Measurements from ENCODE around the gene KLHL29. TPM values are rescaled to one million over a fixed set of nuclear protein-coding genes. Genes with fewer than 3 reads are reported as not detected.
A peak's percentile ranks its signal among the peaks of the same experiment; 100 is the strongest.

Gene KLHL29
- polyA plus RNA-seq, 3 donors: 0.03 TPM; not detected in 2

DNA sequence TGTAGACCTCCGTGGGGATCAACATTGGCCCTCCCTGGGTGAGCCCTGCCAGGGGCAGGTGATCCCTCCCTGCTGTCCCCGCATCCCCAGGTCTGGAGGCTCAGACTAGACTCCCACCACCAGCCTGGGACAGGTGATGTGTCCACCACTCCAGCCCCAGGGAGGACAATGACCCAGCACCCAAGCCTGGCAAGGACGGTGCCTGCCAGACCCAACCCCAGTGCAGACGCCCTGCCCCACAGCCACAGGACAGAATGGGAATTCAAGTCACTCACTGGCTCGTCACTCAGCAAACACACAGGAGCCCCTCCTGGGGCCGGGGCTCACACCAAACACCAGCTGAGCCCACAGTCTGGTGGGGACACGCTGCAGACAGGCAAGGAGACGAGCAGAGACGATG lies 302.2 kb downstream of the KLHL29 start:
- H3K4me1 ChIP-seq (ENCODE audit: control insufficient read depth in 1 of 2, insufficient read depth in 2 of 2, low read length in 2 of 2): no peaks in the 10 kb centered on the region
- no peaks in the 10 kb centered on the region for H3K9me3 ChIP-seq (replicated peaks in 1 of 2; ENCODE audit: control insufficient read depth in 1 of 2, insufficient read depth in 1 of 2, low read length in 2 of 2)
- H3K36me3 Mint-ChIP-seq: peaks cover 6 to 13% of the 10 kb centered on the region in 2 donors
- peaks cover 0 to 3% of the 10 kb centered on the region in 2 donors for H3K27me3 ChIP-seq (ENCODE audit: control insufficient read depth in 2 of 2, insufficient read depth in 2 of 2, low read length in 2 of 2)
- H3K27ac ChIP-seq (ENCODE audit: low read depth in 1 of 2, low read length in 2 of 2): no peak overlapping the region
- TF ChIP-seq, protein P1, sequence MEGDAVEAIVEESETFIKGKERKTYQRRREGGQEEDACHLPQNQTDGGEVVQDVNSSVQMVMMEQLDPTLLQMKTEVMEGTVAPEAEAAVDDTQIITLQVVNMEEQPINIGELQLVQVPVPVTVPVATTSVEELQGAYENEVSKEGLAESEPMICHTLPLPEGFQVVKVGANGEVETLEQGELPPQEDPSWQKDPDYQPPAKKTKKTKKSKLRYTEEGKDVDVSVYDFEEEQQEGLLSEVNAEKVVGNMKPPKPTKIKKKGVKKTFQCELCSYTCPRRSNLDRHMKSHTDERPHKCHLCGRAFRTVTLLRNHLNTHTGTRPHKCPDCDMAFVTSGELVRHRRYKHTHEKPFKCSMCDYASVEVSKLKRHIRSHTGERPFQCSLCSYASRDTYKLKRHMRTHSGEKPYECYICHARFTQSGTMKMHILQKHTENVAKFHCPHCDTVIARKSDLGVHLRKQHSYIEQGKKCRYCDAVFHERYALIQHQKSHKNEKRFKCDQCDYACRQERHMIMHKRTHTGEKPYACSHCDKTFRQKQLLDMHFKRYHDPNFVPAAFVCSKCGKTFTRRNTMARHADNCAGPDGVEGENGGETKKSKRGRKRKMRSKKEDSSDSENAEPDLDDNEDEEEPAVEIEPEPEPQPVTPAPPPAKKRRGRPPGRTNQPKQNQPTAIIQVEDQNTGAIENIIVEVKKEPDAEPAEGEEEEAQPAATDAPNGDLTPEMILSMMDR (IDR thresholded peaks at IDR 0.05): no peak
- H4K20me1 ChIP-seq (ENCODE audit: insufficient read depth, low read length): no peaks in the 10 kb centered on the region
- no peak overlapping the region for H3K4me2 ChIP-seq (replicated peaks; ENCODE audit: extremely low read depth, low read length, poor library complexity, severe bottlenecking)
- WGBS (ENCODE audit: insufficient coverage): 87% methylated on average over 8 of the region's 9 CpGs
- H3K79me2 ChIP-seq (ENCODE audit: insufficient read depth, low read length): no peaks in the 10 kb centered on the region
- H3K9me3 Mint-ChIP-seq: peaks cover 0 to 2% (median 0%) of the 10 kb centered on the region in 7 donors
- H3K9ac ChIP-seq (ENCODE audit: insufficient read depth, low read length, poor library complexity, severe bottlenecking): no peak overlapping the region
- H3K4me1 Mint-ChIP-seq: no peaks in the 10 kb centered on the region
- peaks cover 2 to 29% (median 8%) of the 10 kb centered on the region in 3 donors for H3K27me3 Mint-ChIP-seq (ENCODE audit: low read depth in 3 of 3)
- H3K27ac Mint-ChIP-seq: peak overlapping the region in 1 of 7 donors; percentile 7
- no peak overlapping the region for H3K4me3 Mint-ChIP-seq
- DNase-seq: no peak
- intact Hi-C loops (cut with micrococcal nuclease): no loop called here
- H3K4me3 ChIP-seq (replicated peaks in 1 of 3; ENCODE audit: low read depth in 2 of 3, low read length in 3 of 3): no peak overlapping the region
- H3K36me3 ChIP-seq (replicated peaks in 1 of 2; ENCODE audit: control insufficient read depth in 1 of 2, insufficient read depth in 2 of 2, low read length in 2 of 2): no peaks in the 10 kb centered on the region
- H2AFZ ChIP-seq (ENCODE audit: insufficient read depth, low read depth, low read length, poor library complexity, severe bottlenecking): no peak overlapping the region

DNA sequence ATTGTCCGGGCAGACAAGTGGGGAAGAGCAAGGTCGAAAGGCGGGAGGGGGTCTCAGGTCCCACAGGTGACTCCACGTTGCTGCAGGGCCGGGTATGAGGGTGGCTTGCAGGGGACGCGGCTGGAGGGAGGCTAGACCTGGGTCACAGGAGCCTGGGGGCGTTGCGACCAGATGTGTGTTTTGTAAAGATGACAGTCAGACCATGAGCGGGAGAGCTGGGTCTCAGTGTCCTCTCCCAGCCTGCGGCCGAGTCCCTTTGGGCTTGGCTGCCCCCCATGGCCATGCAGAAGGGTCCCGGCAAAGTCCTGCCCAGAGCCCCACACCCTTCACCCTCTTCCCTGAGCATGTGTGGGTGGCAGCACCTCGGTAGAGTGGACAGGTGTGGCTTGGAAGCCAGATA lies 302.7 kb downstream of the KLHL29 start:
- TF ChIP-seq, protein P1 (IDR thresholded peaks at IDR 0.05): no peak
- no peak overlapping the region for H3K4me2 ChIP-seq (replicated peaks; ENCODE audit: extremely low read depth, low read length, poor library complexity, severe bottlenecking)
- no peak overlapping the region for H3K9ac ChIP-seq (ENCODE audit: insufficient read depth, low read length, poor library complexity, severe bottlenecking)
- H3K36me3 ChIP-seq (replicated peaks in 1 of 2; ENCODE audit: control insufficient read depth in 1 of 2, insufficient read depth in 2 of 2, low read length in 2 of 2): no peaks in the 10 kb centered on the region
- H3K36me3 Mint-ChIP-seq: peaks cover 6 to 13% of the 10 kb centered on the region in 2 donors
- no peaks in the 10 kb centered on the region for H3K79me2 ChIP-seq (ENCODE audit: insufficient read depth, low read length)
- H3K4me3 ChIP-seq (replicated peaks in 1 of 3; ENCODE audit: low read depth in 2 of 3, low read length in 3 of 3): no peak overlapping the region
- H3K9me3 ChIP-seq (replicated peaks in 1 of 2; ENCODE audit: control insufficient read depth in 1 of 2, insufficient read depth in 1 of 2, low read length in 2 of 2): no peaks in the 10 kb centered on the region
- no peaks in the 10 kb centered on the region for H4K20me1 ChIP-seq (ENCODE audit: insufficient read depth, low read length)
- peaks cover 0 to 2% (median 0%) of the 10 kb centered on the region in 7 donors for H3K9me3 Mint-ChIP-seq
- no peak overlapping the region for H2AFZ ChIP-seq (ENCODE audit: insufficient read depth, low read depth, low read length, poor library complexity, severe bottlenecking)
- no peak overlapping the region for H3K27ac ChIP-seq (ENCODE audit: low read depth in 1 of 2, low read length in 2 of 2)
- no peak overlapping the region for H3K27ac Mint-ChIP-seq
- DNase-seq: no peak
- WGBS (ENCODE audit: insufficient coverage): 96% methylated on average over 9 of the region's 14 CpGs
- no peaks in the 10 kb centered on the region for H3K4me1 ChIP-seq (ENCODE audit: control insufficient read depth in 1 of 2, insufficient read depth in 2 of 2, low read length in 2 of 2)
- intact Hi-C loops (cut with micrococcal nuclease): no loop called here
- no peak overlapping the region for H3K4me3 Mint-ChIP-seq
- H3K27me3 Mint-ChIP-seq (ENCODE audit: low read depth in 3 of 3): peaks cover 2 to 28% (median 8%) of the 10 kb centered on the region in 3 donors
- H3K4me1 Mint-ChIP-seq: no peaks in the 10 kb centered on the region
- H3K27me3 ChIP-seq (ENCODE audit: control insufficient read depth in 2 of 2, insufficient read depth in 2 of 2, low read length in 2 of 2): peaks cover 0 to 3% of the 10 kb centered on the region in 2 donors
